Midbrain (tissue), 1 donor: Measurements from ENCODE around the gene MAP9.
"Not testable (repeated sequence)": the region's sequence is repeated elsewhere in the genome, so short reads cannot be mapped to it uniquely, and the experiment has no call there.

Source experiments
- DNase-seq: peaks from one replicate; lab custom pipeline; 2025; lab: John Stamatoyannopoulos, UW

MAP9 gene

DNA sequence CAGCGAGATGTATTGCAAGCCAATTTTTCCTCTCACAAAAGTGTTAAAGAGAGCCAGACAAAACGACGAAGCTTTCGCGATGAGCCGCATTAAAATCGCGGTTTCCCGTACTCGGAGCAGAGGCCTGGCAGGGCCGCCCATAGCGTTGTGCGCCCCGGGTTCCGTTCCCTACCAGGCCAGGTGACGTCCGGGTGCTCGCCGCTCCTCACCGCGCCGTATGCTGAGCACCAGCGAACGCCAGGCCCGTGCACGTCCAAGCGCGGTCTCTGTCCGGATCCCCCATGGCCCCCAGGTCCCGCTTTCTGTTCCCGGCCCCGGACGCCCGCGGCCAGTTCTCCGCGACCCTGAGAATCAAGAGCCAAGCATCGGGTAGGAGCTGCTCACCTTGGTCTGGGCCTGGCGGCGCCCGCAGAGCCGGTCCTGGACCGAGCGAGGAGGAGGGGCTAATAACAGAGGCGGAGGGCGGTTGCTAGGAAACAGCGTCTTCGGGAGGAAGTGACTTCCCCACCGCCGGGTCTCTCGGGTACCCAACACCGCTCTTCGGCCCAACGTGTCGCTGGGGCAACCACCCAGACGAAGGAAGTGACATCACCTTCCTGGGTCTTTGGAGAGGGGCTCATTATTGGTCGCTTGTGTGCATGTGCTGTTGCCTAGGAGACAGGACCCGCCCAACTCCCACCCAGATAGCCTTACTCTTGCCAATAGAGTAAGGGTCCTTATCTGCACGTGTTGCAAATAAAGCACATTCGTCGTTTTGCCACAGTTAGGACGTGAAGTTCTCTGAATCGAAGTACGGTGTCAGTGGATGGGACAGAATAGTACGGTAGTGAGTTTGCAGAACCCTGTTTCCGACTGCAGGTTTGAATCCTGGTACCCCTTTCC lies at the start of gene MAP9:
Gene MAP9 (minus strand): TSS at position 579 of the 882 bp plus-strand sequence. CDS start 1,115 bp downstream, outside the sequence.
- peak; percentile 94 for DNase-seq

DNA sequence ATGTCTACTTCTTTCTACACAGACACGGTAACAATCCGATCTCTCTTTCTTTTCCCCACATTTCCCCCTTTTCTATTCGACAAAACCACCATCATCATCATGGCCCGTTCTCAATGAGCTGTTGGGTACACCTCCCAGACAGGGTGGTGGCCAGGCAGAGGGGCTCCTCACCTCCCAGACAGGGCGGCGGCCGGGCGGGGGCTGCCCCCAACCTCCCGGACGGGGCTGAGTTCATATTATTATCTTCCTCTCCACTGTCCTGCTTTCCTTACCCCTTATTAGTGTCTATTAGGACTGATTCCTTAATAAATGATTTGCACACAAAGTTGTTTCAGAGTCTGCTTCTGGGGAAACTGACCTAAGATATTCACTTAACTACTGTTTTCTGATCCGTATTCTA lies 48.0 kb upstream of the MAP9 start:
- not testable (repeated sequence) for DNase-seq

DNA sequence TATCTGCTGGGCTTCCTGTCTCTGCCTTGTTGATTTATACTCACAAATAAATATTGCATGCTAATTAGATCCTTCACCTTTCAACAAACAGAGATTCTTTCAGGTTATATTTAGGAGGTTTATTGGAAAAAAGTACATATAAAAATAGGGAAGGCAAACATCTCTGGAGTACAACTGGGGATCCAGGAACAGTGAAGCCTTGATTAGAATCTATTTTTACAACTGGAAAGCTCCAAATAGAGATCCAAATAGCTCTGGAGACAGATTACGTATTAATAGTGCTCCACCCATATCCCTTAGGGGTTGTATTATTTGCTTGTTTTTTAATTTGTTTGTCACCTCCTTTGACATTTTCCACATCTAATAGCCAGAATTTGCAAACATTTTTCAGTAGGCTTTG lies 46.9 kb upstream of the MAP9 start:
- no peak for DNase-seq

DNA sequence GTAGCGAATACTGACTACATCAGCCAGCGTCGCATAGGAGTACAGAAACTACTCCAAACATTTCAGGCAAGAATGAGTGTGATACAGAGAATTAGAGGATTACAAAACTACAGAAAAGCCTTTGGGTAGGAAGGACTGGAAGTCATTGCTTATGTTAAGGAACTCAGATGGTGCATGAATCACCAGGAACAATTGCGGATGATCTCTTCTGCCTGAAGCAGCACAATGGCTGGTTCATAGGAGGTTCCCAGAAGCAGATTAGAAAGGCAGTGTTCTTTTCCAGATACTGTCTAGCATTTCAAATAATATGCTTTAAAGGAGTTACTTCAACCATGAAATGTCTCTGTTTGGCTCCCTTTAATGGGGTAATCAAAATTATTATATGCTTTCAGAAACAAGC lies 42.5 kb upstream of the MAP9 start:
- DNase-seq, result no peak

DNA sequence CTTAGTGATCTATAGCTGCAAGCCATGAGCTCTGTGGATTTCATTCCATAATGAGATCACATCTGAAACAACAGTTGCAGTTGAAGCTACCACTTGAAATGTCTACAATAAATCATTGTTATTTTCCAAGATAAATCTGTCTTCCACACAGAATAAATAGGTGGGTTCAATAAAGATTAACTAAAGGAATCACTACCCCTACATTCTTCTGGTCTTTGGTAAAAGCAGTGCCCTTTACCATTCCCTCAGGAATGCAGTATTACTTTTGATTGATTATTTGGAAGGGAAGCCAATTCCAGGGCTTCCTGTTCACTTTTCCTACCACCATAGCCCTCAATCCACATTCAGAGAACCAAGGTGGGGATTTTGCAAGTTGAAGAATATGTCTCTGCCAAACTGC lies 38.9 kb upstream of the MAP9 start:
- no peak for DNase-seq

DNA sequence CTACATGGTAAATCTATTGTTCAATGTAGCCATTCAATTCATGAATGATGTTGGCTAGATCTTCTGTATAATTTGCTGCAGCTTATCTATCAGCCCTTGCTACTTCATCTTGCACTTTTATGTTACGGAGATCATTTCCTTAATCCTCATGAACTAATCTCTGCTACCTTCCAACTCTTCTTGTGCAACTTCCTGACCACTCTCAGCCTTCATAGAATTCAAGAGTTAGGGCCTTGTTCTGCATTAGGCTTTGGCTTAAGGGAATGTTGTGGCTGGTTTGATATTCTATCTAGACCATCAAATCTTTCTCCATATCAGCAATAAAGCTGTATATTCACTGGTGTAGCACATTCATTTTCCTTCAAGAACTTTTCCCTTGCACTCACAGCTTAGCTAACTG lies 36.7 kb upstream of the MAP9 start:
- no peak for DNase-seq

DNA sequence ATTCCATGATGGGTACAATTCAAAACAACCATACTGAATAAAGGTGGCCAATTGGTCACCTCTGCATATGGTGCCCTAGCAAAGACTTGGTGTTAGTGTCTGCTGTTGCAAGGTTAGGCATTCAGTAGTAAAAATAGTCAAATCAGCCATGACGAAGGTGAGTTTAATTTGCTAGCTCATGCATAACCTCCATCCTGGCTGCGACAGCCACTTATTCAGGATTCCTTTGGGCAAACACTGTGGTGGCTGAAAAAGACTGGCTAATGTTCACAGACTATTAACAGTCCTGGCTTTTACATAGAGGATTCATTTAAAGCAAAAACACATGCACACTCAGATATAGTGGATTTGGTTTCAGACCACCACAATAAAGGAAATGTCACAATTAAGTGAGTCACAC lies 34.8 kb upstream of the MAP9 start:
- no peak for DNase-seq

DNA sequence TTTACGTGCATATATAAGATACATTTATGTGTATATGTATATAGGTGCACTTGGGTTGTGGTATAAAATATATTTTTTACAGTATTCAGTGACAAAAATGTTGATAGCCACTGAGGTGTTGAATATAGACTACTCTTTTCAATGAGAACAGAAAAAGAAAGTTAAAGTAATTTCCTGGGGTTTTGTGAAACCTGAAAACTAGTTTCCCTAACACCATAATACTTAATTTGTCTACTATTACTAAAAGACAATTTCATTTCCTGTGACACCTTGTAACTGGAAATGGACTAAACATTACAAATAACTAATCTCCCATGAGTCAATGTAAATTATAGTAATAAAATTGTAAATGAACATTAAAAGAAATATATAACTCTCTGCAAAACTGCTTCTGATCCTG lies 32.0 kb upstream of the MAP9 start:
- DNase-seq, result no peak

DNA sequence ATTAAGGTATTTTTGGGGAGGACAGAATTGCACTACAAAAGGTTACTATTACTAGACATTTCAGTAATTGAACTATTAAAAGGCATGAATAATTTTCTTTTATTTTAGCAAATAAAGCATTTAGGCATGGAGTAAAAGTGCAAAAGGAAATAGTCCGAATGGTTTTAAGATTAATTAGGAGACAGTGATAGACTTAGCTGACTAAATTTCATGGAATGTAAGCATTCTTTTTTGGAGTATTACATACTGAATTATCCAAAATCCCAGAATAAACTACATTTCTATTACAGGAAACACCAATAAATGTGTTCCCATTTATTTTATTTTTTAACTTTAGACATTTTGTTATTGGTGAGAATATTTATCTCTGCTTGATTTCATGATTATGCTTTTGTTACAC lies 30.7 kb upstream of the MAP9 start:
- no peak for DNase-seq

DNA sequence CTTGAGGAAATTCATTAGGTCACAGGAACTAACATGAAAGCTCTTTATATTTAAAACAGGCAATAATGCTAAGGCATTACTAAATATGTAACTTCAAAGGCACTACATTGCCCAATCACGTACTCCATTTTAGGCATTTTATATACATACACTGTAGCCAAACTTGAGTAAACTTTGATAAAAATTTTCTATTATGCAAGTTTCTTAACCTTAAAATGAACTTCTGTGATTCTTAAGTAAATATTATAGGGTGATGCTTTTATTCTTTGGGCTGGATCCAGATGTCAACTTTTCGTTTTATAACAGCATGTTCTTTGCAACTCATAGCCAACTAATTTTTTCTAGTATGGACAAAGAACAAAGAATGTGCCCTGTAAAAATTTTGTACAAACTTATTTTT lies 28.3 kb upstream of the MAP9 start:
- DNase-seq, result no peak

DNA sequence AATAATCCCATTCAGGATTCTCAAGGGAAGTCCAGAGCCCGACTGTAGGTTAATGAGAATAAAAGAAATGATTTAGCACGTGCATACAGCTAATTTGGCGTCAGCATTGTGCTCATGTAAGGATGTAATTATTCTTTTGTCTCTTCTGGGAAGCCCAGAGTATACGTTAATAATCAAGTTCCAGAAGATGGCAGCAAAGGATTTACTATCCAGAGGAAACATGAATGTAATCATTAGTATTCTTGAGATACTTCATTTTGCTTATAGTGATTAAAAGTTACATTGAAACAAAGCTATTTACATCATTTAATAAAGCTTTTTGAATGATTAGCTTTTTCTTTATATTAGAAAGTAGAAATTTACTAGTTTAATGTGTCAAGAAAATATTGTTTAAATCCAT lies 27.1 kb upstream of the MAP9 start:
- DNase-seq, result peak; percentile 60

DNA sequence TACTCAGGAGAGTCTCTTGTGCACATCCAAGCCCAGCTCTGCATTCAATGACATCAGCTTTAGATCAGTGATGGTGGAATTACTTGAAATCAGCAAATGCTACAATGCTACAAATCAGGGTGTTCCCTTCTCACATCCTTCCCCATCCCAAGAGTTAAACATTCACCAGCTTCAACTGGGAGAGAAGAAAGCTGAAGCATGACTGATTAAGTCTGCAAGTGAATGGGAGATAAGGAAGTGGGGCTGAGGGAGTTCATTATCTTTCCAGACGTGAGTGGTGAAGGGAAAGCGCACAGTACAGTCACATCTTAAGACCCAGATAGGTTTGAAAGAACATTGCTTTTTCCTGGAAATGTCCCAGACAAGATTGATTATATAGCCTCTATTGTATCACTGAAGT lies 26.2 kb upstream of the MAP9 start:
- no peak for DNase-seq

DNA sequence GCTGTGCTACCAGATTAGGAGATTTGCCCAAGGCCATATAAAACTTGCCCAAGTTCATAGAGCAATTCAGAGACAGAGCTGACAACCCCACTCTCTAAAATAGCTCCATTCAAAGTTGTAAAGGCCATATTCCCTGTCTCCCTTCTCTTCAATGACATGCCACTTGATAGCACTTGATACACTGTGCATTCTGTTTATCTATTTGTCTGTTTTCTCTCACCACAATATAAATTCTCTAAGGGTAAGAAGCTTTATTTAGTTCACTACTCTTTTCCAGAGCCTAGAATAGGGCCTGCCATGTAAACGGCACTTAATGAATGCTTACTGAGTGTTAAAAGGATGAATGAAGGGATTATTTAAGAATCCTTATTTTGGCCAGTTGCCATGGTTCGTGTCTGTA lies 24.1 kb upstream of the MAP9 start:
- no peak for DNase-seq

DNA sequence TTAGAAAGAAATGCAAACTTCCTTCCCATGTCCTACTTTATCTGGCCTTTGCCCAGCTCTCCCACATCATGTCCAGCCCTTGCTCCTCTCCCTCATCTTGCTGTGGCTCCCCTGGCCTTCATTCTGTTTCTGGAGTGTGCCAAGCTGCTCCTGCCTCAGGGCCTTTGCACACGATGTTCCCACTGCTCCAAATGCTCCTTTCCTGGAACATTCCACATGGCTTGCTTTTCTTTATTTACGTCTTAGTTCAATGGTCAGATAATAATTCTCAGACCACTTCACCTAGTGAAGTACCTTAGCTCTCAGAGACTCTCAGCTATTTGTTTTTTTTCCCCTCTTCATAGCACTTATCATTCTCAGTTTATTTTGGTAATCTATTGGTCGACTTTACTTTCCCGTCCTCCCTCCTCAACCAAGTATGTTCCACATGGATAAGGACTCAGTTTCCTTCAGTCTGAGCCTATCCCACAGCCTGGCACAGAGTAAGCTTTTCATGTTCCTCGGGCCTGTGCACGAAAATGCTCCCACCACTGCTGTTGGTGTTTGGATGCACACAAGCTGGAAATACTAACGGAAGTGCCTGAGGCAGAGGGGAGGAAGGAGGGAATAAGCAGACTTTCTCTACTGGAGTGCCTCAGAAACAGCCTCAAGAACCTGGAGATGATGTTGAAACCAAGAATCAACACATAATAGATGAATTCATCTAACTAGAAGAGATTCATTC lies 23.4 kb upstream of the MAP9 start:
- DNase-seq, result no peak

DNA sequence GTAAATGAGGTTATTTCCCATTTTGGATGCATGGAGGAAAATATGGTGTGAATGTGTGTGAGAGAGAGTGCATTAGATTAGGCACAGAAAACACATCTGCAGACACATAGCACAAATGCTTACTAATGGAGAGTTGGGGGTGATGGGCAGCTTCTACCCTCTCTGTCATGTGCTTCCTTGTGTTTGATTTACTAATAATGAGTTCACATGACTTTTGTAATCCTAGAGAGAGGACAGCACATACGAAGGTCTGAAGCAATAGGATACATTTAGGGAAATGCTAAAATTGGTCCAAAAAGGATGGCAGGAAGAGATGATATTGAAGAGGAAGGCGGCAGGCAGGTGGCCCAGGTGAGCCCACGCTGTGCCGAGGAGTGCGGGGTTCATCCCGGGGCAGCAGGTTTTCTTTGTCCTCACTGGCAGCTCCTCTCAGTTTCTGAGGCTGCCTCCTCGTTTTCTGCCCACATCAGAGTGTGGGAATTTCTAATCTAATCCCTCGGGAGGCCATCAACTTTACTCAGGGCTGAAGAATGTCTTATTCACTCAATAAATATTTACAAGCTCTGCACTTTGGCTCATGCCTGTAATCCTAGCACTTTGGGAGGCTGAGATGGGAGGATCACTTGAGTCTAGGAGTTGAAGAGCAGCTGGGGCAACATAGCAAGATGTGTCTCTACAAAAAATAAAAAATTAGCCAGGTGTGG lies 15.9 kb upstream of the MAP9 start:
- DNase-seq, result no peak

DNA sequence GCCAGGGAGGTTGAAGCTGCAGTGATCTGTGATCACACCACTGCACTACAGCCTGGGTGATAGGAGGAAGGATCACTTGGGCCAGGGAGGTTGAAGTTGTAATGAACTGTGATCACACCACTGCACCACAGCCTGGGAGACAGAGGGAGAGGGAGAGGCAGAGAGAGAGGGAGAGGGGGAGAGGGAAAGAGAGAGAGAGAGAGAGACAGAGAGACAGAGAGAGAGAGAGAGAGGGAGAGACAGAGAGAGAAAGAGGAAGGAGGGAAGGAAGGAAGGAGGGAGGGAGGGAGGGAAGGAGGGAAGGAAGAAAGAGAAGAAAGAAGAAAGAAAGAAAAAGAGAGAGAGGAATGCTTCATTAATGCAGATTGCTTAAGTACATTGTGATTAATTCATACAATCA lies 15.2 kb upstream of the MAP9 start:
- DNase-seq, result no peak

DNA sequence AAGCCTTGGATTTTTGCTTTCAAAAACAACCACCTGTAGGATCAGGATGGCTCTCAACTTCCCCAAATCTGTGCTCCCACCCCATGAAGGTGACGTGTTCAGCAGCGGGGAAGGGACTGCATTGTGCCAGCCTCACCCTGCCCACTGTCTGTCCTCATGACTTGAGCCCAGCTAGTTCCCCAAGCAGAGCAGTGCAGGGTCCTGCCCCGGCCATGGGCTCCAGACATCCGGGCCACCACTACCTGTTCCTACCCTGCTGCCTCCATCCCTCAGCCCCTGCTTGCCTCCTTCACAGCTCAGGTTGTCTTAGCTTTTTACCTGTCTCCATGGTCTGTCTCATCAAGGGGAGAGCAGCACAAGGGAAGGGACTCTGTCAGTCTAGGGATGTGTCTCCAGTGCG lies 11.4 kb upstream of the MAP9 start:
- no peak for DNase-seq

DNA sequence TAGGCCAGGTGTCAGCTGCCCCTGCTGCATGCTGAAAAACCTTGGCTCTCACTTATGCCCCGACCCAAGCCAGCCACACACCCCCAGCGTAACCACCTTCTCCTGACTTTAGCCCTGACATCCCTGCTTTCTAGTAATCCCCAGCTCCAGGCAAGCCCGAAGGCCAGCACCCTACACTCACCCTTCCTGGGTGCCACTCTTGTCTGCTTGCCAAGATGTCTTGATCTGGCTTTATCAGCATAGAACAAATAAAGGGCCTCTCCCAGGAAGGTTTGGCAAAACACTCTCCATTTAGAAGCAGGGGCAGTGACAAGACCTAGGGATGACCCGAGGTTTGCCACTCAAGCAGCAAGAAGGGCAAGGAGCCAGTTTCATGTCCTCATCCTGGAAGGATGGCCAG lies 6.8 kb upstream of the MAP9 start:
- no peak for DNase-seq

DNA sequence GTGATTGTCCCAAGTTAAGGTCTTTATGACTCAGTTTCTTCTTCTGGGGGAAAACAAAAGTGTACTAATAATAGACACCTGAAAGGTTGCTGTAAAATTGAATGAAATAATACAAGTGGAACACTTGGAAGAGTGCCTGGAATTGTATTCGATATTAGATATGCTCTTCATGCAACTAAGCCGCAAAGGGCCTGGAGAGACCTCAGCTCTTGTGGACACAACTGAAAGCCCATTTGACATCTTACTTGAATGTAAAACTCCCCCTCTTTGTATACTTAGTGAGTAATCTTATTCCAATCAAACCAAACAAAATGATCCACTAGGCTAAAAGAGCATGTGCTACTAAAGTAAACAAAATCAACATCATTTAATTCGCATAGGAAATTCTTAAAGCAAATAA lies 511 bp upstream of the MAP9 start:
- DNase-seq, result no peak

DNA sequence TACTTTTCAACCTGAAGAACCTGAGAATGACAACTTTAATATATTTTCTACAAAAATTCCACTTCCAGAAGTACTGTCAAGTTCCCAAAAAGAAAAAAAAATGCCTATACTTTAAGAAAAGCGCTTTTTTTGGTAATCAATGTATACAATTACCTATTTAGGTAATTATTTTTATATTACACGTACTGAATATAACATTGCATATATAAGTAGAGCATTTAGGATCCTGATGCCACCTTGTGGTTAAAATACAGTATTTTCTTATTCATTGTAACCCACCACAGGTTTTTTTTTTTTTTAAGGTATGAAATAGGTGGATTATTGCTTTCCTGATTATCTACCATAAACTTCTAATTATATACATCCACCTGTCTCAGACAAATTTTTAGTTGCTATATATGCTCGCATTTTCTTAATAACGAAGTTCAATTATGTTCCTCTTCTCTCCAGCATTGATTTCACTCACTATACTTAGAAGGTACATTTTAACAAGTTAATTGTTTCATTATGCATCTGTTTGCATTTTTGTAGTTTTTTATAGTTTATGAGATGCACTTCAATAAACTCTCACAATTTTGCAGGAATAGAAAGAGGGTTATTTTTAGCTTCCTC lies 5.2 kb downstream of the MAP9 start:
- no peak for DNase-seq

DNA sequence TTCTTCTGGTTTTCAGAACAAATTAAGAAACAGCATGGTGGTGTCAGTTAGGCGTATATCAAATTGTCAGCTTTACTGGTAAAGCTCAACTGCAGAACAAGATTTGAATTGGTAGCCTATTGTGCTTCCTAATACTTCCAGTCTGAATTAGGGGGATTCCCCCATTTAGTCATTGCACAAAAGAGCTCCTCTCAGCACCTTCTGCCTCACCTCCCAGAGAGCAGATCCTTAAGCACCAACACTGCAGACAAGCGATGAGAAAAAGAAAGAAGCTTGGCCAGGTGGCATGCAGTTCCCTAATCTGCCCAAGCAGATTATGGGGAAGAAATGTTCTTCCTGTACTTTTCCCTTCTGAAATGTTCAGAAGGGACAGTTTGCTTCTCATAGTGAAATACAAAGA lies 9.2 kb downstream of the MAP9 start:
- DNase-seq, result no peak

DNA sequence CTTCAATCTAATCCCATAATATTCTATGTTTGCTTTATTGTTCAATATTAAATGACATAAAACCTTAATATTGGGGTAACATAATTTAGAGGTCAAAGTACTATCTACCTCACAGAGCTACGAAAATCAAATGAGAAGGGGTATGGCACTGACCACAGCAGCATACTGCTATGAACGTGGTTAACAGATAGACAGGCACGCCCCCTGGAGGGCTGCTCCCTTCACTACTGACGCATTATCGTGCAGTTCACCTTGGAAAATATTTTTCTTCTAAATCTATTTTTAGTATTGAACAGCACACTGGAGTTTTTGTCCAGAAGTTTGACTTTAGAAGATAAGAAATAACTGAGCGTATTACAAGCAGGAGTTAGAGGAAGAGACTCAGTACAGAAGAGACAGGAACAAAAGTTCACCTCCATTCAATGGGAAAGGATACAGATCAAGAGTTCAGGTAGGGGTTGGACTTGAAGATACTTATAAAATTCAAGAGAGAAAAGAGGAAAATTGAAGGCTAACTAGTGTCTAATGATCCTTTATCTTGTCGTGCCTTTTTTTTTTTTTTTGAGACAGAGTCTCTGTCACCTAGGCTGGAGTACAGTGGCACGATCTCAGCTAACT lies 22.7 kb downstream of the MAP9 start:
- DNase-seq, result peak; percentile 31
